ENCODE results near the gene EEF2.
"Not testable (repeated sequence)": the region's sequence is repeated elsewhere in the genome, so short reads cannot be mapped to it uniquely, and the experiment has no call there.

The EEF2 gene

GRCh38 chr19:3944018-3944721 is 41.1 kb downstream of the EEF2 start:
- peak in 1 of 3 donors; percentile 5 for DNase-seq

DNA sequence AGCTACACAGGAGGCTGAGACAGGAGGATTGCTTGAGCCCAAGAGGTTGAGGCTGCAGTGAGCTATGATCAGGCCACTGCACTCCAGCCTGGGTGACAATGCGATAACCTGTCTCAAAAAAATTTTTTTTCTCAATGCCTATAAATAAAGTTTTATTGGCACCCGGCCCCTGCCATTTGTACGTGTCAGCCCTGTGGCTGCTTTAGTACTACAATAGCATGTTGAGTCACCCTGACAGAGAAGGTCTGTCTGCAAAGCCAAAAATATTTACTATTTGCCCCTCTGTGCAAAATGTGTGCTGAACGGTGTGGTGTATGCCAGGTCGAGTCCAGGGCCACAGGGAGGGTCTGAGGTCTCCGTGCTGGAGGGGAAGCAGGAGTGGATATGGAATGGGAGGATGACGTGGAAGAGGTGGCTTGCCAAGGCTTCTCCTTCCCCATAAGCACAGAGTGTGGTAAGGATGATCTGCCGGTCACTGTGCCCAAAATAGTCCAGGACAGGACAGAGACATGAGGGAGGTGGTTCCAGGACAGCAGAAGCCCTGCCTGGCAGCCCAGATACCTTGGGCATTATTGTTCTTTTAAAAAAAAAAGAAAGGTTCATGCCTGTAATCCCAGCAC is 42.4 kb downstream of the EEF2 start:
- peak in 1 of 3 donors; percentile 6 for DNase-seq

DNA sequence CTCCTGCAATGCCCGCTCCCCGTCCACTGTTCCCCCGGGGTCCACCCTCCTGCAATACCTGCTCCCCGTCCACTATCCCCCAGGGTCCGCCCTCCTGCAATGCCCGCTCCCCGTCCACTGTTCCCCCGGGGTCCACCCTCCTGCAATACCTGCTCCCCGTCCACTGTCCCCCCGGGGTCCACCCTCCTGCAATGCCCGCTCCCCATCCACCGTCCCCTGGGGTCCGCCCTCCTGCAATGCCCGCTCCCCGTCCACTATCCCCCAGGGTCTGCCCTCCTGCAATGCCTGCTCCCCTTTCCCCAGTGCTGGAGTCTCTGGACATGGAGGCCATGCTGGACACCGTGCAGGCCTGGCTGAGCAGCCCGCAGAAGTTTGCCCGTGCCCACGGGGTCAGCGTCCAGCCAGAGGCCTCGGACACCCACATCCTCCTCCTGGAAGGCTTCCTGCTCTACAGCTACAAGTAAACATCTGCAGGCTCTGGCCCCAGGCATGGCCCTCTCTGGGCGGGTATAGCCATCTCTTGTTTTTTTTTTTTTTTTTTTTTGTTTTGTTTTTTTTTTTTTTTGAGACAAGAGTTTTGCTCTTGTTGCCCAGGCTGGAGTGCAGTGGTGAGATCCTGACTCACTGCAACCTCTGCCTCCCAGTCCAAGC is 46.8 kb downstream of the EEF2 start:
- not testable (repeated sequence) for DNase-seq

- no peak for DNase-seq
Measured at GRCh38 chr19:3936506-3937442, 48.5 kb downstream of the EEF2 start.

DNA sequence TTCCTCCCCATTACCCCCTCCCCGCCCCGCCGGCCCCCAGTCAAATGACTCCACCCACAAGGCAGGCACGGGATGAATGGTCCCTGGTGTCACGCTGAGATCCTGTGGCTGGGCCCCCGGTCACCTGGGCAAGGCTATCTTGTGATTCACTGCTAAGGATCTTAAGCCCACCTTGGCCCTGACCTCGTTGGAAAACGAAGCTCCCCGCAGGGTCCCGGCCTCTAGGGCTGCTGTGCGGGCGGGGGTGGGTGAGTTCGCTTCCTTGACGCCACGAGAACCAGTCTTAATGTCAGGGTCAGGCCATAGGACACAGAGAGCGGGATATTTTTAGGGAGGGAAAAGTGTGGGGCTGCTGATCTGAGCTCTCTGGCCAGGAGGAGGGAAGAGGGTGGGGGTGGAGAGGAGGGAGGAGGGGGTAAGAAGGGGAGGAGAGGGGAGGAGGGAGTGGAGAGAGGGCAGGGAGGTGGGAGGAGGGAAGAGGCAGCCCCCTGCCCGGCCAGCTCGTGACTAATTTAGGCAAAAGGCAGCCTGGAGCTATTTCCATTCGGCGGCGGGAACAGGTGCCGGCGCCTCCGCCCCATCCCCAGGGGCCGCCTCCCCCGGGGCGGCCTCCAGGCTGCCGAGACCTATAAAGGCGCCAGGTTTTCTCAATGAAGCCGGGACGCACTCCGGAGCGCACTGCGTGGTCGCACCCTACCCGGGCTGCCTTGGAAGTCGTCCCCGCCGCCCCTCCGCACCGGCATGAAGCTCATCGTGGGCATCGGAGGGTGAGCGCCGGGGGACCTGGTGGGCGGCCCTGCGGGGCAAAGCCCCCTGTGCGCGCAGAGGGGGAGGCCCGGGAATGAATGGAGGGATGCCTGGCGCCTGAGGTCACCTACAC is 52.1 kb downstream of the EEF2 start, which contains the start of gene NMRK2:
Gene NMRK2 (plus strand): TSS at position 139 of the 880 bp plus-strand sequence. CDS start 603 bp downstream, at position 742.
- DNase-seq = peak in 2 of 3 donors; percentile 6 to 20

- no peak for DNase-seq
Measured at GRCh38 chr19:3931041-3931440, 54.2 kb downstream of the EEF2 start.

Data from suppressor macrophage treated with lipopolysaccharide for 1 hour (primary cell).